HEK293T (cell line): Measurements from ENCODE around the gene CST8.

Experiments
- BHLHE40 ChIP-seq: fragments of 450-650 bp; IDR thresholded peaks from 2 replicates; pipeline ENCODE4 v1.6.1; 2016; ENCODE audit warnings: mild to moderate bottlenecking, moderate library complexity, borderline replicate concordance
- ELF4 ChIP-seq: fragments of 450-650 bp; IDR thresholded peaks from 2 replicates; pipeline ENCODE4 v1.6.1; 2017; ENCODE audit warnings: antibody characterized with exemption
- FOXK2 ChIP-seq: fragments of 450-650 bp; IDR thresholded peaks from 2 replicates; pipeline ENCODE4 v1.6.1; 2016; ENCODE audit warnings: mild to moderate bottlenecking
- FOXM1 ChIP-seq: fragments of 450-650 bp; IDR thresholded peaks from 2 replicates; pipeline ENCODE4 v1.6.1; 2017; ENCODE audit warnings: mild to moderate bottlenecking, borderline replicate concordance
- HDGF ChIP-seq: fragments of 450-650 bp; IDR thresholded peaks from 2 replicates; pipeline ENCODE4 v1.6.1; 2017; ENCODE audit warnings: antibody characterized with exemption, borderline replicate concordance
- LEF1 ChIP-seq: fragments of 450-650 bp; IDR thresholded peaks from 2 replicates; pipeline ENCODE4 v1.6.1; 2017; ENCODE audit warnings: mild to moderate bottlenecking, borderline replicate concordance
- NFRKB ChIP-seq: fragments of 450-650 bp; IDR thresholded peaks from 2 replicates; pipeline ENCODE4 v1.6.1; 2016; ENCODE audit warnings: mild to moderate bottlenecking, moderate library complexity
- SP1 ChIP-seq: fragments of 450-650 bp; IDR thresholded peaks from 2 replicates; pipeline ENCODE4 v1.6.1; 2017
- SUZ12 ChIP-seq: fragments of 450-650 bp; IDR thresholded peaks from 2 replicates; pipeline ENCODE4 v1.6.1; 2016; ENCODE audit warnings: mild to moderate bottlenecking

DNA sequence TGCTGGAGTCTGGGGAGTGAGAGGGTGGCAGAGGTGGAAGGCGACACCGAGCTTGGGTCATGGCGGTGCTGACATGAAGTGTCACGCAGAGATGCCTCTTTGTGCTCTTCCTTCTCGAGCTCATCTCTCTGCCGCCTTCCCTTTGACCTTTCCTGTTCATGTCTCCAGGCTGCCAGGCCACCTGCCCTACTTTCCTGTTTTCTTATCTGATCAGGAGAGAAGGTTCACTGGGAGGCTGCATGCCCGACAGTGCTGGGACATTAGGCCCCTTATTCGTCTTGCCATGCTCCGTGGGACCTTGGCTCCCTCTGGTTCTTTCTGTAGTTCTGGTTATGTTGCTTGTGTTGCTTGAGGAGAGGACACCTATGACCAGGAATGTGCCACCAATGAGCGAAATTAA lies 33.2 kb downstream of the CST8 start:
- TF ChIP-seq SP1 (no peak), HDGF (no peak), FOXK2 (no peak), LEF1 (no peak), ELF4 (no peak), FOXM1 (no peak), BHLHE40 (no peak), NFRKB (no peak), SUZ12 (no peak)
